22Rv1 (cell line): ENCODE data around the gene KANSL1.

ENCODE experiments used
- ZFX ChIP-seq: fragments of 450-650 bp; IDR thresholded peaks from 2 replicates; pipeline ENCODE4 v1.6.1; 2017; ENCODE audit warnings: antibody characterized with exemption, borderline replicate concordance
- TF ChIP-seq, protein P1 (sequence below): fragments of 450-650 bp; IDR thresholded peaks from 2 replicates; pipeline ENCODE4 v1.5.1; 2017; ENCODE audit warnings: mild to moderate bottlenecking

- TF ChIP-seq, protein P1, sequence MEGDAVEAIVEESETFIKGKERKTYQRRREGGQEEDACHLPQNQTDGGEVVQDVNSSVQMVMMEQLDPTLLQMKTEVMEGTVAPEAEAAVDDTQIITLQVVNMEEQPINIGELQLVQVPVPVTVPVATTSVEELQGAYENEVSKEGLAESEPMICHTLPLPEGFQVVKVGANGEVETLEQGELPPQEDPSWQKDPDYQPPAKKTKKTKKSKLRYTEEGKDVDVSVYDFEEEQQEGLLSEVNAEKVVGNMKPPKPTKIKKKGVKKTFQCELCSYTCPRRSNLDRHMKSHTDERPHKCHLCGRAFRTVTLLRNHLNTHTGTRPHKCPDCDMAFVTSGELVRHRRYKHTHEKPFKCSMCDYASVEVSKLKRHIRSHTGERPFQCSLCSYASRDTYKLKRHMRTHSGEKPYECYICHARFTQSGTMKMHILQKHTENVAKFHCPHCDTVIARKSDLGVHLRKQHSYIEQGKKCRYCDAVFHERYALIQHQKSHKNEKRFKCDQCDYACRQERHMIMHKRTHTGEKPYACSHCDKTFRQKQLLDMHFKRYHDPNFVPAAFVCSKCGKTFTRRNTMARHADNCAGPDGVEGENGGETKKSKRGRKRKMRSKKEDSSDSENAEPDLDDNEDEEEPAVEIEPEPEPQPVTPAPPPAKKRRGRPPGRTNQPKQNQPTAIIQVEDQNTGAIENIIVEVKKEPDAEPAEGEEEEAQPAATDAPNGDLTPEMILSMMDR = no peak
- no peak for TF ChIP-seq ZFX
Measured at GRCh38 chr17:46013127-46013501, 180.1 kb downstream of the KANSL1 start.
